ENCODE data around the gene CLASP1. TPM values are rescaled to one million over a fixed set of nuclear protein-coding genes. Genes with fewer than 3 reads are reported as not detected.
"Not testable (repeated sequence)": the region's sequence is repeated elsewhere in the genome, so short reads cannot be mapped to it uniquely, and the experiment has no call there.

CLASP1 gene
- total RNA-seq, 1 experiment from 2014 or later = 27.0 TPM

DNA sequence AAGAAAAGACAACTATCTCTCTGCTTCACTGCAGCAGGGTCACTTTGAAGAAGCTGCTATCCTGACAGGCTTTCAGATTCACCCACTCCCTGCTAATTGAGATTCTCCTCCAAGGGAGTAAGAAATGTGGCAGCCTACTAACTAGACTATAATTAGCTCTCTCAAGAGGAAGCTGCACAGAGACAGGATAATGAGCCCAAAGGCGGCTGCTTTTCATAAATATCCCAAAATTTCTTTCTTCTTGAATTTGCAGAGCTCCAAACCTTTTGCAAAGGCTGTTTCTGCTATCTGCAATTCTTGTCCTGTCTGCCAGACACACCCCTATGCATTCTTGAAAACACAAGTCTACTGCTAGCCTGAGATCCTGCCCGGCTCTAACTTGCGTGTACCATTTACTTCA is 172.6 kb downstream of the CLASP1 start:
- DNase-seq (ENCODE audit: low read depth, low spot score) = no peak
- in situ Hi-C loops (cut with HindIII; ENCODE audit: low pct_unique_long_range_greater_than_20kb, low sequenced_read_pairs) = no loop called here

DNA sequence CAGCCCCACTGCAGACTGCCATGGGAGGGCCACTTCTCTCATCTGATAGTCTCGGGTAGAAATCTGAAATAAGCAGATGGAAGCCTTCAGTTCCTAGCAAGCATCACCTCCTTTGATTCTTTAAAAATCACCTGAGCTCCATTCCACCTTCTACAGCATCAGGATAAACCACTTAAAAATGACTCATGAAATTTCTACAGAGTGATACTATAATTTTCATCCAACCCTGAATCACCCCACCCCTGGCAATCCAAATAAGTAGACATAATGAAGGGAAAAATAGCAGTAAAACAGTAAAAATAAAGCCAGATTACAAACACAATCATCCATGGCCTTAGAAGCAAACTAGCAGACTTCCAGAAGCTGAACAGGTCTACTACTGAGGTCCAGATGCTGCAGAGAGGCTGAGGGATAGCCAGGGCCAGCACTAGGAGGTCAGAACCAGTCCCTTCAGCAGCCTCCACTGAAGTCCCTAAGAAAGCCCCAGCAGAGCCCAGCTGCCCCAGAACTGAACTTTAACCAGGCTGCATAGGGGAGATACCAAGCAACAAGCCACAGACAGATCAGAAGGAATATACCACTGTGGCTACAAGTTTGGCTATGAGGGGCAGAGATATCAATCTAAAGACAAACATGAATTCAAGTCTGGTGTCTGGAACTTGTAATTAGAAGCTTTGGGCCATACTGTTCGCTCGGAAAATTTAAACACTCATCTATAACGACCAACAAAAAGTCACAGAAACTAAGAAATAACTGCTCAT is 173.3 kb downstream of the CLASP1 start:
- DNase-seq (ENCODE audit: low read depth, low spot score) = no peak
- in situ Hi-C loops (cut with HindIII; ENCODE audit: low pct_unique_long_range_greater_than_20kb, low sequenced_read_pairs) = no loop called here

DNA sequence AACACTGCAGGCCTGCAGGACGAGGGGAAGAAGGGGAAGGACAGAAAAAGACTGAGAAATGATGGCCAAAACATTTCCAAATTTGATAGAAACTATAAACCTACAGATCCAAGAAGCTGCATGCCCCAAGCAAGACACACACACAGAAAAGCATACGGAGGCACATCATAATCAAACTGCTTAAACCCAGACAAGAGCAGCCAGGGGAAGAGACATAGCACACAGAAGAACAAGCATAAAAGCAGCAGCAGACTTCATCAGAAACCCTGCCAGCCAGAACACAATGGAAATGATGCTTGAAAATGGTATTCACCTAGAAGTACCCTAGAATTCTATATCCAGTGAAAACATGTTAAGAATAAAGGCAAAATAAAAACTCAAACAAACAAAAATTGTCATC is 175.8 kb downstream of the CLASP1 start:
- in situ Hi-C loops (cut with HindIII; ENCODE audit: low pct_unique_long_range_greater_than_20kb, low sequenced_read_pairs) = no loop called here

DNA sequence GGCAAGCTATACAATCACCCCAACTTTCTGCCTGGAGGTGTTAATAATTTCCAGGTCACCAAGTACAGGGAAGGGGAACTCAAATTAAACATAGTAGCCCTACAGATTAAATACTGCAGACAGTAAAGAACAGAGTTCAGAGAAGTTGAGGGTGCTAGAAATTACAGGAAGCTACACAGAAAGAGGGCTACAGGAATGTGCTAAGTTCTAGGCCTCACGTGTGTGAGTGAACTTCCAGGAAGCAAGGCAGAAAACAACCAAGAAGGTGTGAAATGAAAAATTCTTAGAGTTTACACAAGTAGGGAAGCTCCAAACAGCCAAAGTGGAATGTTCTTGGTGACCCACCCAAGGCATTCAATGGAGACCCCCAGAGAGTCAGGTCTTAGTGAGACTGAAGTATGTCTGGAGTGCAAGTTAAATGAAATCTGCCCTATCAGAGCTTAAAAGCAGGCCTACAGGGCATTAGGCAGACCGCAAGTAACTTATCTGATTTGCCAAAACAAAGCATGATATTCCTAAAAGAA is 176.7 kb downstream of the CLASP1 start:
- no peak for DNase-seq (ENCODE audit: low read depth, low spot score)
- in situ Hi-C loops (cut with HindIII; ENCODE audit: low pct_unique_long_range_greater_than_20kb, low sequenced_read_pairs) = no loop called here

More for the DNA sequence above, 175.8 kb downstream of the CLASP1 start:
- DNase-seq (ENCODE audit: low read depth, low spot score) = no peak

DNA sequence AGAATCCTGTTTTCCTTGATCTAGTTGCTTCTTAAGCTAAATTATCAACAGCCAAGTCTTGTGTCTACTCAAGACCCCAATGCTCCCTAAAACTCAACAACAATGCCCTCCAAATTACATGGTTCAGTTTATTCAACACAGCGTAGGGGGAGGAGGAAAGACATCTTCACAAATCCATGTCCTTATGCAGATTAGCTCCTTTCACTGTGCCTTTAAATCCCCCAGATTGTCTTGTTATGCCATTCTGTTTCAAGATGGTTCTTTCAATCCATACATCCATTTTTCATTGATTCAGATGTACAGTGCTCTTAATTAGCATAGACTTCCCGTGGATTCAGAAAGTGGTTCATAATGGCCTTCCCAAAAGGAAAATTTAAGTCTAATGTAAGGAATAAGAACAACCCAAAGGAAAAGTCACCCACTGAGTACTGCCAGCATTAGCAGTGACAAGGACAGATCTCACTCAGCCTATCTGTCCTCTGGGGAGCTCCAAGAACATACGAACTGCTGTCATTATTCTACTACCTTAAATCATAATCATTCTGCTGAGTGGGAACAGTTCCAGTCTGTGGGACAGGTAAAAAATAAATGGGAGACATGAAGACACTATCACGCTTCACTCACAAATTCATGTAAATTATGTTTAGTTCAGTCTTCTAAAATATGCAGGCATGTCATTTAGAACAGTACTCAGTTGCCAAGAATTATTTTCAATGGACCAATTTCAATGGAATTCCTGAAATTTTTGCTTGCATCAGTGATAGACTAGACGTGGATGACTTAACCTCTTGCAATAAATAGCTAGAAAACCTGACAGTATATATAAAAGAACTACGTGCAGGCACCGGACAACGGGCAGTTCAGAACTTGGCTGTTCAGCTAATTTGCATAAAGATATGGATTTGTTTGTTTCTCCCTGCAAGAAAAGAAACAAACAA is 177.5 kb downstream of the CLASP1 start:
- no peak for DNase-seq (ENCODE audit: low read depth, low spot score)
- in situ Hi-C loops (cut with HindIII; ENCODE audit: low pct_unique_long_range_greater_than_20kb, low sequenced_read_pairs) = no loop called here

DNA sequence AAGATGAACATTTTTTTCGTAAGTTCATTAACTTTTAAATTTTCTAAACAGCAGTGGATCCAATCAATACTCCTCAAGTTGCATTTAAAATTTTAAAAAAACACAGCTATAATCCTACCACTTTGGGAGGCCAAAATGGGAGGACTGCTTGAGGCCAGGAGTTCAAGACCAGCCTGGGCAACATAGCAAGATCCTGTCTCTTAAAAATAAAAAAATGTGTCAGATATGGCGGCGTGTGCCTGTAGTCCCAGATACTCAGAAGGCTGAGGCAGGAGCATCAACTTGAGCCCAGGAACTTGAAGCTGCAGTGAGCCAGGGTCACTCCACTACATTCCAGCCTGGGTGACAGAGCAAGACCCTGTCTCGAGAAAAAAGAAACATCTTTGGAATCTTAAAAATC is 178.3 kb downstream of the CLASP1 start:
- in situ Hi-C loops (cut with HindIII; ENCODE audit: low pct_unique_long_range_greater_than_20kb, low sequenced_read_pairs) = no loop called here
- DNase-seq (ENCODE audit: low read depth, low spot score) = no peak

DNA sequence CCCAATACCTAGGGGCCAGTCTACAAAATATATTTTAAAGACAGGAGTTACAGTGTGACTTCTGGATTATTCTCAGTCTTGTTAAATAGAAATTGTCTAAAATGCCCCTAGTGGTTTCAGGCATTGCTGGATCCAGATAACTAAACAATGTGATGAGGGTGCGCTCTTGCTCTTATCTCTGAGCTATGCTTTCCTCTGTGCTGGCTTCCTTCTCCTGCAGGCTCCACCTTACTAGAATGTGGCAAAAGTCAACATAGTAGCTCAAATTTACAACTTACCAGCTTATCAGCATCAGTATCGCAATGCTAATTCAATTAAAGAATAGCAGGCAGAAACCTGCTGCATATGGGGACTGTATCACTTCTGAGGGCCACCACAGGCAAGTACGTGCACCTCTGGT is 179.9 kb downstream of the CLASP1 start:
- in situ Hi-C loops (cut with HindIII; ENCODE audit: low pct_unique_long_range_greater_than_20kb, low sequenced_read_pairs) = no loop called here
- DNase-seq (ENCODE audit: low read depth, low spot score) = no peak

DNA sequence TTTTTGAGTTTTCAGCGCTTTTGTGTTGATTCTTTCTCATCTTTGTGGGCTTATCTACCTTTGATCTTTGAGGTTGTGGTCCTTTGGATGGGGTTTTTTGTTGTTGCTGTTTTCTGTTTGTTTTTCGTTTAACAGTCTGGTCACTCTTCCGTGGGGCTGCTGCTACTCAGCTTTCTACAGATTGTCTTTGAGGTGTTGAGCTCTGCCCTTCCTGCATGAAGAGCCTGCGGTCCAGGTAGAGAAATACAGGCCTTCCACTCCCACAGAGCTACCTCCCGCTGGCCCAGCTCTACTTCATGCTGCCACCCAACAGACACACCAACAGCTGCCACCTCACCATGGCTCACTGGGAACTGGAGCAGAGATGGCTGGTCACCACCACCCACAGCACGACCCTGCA is 180.3 kb downstream of the CLASP1 start:
- DNase-seq (ENCODE audit: low read depth, low spot score) = no peak
- in situ Hi-C loops (cut with HindIII; ENCODE audit: low pct_unique_long_range_greater_than_20kb, low sequenced_read_pairs) = no loop called here

DNA sequence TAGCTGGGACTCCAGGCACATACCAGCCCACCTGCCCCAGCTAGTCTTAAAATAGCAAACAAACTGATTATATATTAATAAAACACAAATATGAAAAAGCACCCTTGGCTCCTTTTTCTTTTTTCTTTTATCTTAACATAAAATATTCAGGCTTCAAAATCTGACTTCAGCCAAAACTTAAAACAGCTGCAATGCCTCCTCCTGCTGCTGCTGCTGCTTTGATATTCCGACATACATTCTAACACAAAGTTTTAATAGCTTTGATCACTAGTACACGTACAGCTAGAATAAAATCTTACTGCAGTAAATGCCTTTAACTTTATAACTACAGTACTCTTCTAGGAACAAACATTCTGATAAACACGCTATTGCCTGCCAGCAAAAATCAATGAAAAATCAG is 190.0 kb downstream of the CLASP1 start:
- in situ Hi-C loops (cut with HindIII; ENCODE audit: low pct_unique_long_range_greater_than_20kb, low sequenced_read_pairs) = no loop called here
- DNase-seq (ENCODE audit: low read depth, low spot score) = no peak

DNA sequence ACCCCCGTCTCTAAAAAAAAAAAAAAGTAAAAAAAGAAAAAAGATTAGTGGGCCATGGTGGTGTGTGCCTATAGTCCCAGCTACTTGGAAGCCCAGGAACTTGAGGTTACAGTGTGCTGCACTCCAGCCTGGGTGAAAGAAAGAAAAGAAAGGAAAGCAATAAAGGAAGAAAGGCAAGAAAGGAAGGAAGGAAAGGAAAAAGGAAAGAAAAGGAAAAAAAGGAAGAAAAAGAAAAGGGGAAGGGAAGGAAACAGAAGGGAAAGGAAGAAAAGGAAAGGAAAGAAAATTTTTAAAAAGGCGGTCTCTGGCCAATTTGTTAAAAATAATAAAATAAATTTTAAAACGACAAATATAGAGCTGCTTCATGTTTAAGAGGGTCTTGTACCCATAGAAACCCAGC is 192.9 kb downstream of the CLASP1 start:
- no peak for DNase-seq (ENCODE audit: low read depth, low spot score)
- in situ Hi-C loops (cut with HindIII; ENCODE audit: low pct_unique_long_range_greater_than_20kb, low sequenced_read_pairs) = no loop called here

DNA sequence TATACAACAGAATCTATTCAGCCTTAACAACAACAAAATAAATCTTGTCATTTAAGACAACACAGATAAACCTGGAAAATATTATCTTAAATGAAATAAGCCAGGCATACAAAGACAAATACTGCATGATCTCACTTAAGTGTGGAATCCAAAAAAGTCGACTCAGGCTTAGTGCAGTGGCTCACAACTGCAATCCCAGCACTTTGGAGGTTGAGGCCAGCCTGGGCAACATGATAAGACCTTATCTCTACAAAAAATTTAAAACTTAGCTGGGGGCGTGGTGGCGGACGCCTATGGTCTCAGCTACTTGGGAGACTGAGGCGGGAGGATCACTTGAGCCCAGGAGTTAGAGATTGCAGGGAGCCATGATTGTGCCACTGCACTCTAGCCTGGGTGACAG is 193.8 kb downstream of the CLASP1 start:
- in situ Hi-C loops (cut with HindIII; ENCODE audit: low pct_unique_long_range_greater_than_20kb, low sequenced_read_pairs) = no loop called here
- no peak for DNase-seq (ENCODE audit: low read depth, low spot score)

DNA sequence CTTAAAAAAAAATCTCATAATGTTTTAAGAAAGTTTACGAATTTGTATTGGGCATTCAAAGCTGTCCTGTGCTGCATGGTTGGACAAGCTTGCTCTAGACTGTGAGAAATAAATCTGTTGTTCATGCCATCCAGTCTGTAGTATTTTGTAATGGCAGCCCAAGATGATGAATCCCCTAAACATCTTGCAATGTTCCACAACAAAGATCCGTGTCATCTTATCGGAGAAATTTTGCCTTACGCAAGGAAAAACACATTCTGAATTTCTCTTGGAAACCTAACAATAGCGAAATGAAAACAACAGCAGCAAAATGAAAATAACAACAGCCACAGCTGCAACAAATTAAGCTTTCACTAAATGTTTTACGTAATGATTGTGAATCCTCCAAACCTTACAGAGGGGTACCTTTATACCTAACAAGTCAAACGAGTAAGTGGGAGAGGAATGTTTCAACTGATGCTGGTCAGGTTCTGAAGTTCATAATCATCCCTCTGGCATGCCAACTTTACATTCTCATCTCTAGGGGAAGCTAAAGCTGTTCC is 194.6 kb downstream of the CLASP1 start:
- no peak for DNase-seq (ENCODE audit: low read depth, low spot score)
- in situ Hi-C loops (cut with HindIII; ENCODE audit: low pct_unique_long_range_greater_than_20kb, low sequenced_read_pairs) = no loop called here

DNA sequence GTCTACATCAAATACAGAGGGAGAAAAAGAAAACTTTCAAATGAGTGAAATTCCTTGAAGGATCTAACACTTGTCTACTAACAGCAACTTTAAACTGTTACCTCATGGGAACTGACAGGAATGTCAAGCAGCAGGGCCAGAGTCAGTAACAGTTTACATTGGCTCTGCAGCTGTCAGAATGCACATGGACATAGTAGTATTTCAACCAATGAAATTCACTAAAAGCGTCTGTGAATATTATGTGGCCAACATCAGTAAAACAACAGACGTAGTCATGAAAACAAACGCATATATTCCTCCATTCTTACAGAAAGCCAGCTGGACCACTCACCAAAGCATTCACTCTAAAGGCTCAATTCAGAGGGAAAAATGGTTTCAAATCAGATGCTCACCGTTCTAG is 197.9 kb downstream of the CLASP1 start:
- no peak for DNase-seq (ENCODE audit: low read depth, low spot score)
- in situ Hi-C loops (cut with HindIII; ENCODE audit: low pct_unique_long_range_greater_than_20kb, low sequenced_read_pairs) = no loop called here

DNA sequence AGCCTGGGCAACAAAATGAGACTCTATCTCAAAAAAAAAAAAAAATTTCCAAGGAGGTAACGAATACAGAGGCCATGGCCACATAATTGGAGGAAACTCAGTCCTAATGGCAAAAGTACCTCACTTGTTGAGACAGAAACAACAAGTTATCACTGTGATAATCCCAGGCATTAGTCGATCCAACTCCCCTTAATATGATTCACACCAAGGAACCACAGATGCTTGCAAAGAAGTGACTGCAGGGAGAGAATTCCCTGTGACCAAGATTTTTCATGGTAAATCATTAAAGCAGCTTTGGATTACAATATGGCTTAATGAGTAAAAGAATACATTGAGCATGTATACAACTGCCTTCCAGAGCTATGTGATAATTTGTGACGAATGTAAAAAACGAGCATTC is 199.0 kb downstream of the CLASP1 start:
- in situ Hi-C loops (cut with HindIII; ENCODE audit: low pct_unique_long_range_greater_than_20kb, low sequenced_read_pairs) = no loop called here

DNA sequence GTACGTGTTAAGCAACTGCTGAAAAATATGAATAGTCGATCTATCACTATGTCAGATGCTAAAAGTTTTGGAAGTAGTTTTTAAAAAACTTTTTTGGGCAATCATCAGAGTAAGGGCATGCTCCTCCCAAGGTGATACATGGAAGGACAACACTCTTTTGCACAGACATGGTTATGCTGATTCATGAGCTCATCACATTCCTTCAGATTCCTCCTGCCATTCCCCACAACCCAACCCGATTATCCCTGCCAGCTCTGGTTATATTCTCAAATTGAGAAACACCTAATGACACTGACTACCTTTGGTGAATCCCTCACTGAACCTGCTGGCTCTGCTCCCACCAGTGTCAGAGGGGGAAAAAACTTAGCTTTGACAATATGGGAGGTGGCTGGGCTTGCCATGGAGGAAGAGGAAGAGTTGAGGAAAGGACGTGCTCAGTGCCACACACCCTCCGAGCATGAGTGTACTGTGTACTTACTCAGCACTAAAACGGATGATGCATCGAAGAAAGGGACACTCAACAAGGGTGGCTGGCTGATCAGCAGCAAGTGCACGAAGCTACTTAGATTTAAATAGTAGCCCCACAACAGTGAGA is 202.5 kb downstream of the CLASP1 start:
- in situ Hi-C loops (cut with HindIII; ENCODE audit: low pct_unique_long_range_greater_than_20kb, low sequenced_read_pairs) = no loop called here
- no peak for DNase-seq (ENCODE audit: low read depth, low spot score)

More for the DNA sequence above, 199.0 kb downstream of the CLASP1 start:
- DNase-seq (ENCODE audit: low read depth, low spot score) = no peak

DNA sequence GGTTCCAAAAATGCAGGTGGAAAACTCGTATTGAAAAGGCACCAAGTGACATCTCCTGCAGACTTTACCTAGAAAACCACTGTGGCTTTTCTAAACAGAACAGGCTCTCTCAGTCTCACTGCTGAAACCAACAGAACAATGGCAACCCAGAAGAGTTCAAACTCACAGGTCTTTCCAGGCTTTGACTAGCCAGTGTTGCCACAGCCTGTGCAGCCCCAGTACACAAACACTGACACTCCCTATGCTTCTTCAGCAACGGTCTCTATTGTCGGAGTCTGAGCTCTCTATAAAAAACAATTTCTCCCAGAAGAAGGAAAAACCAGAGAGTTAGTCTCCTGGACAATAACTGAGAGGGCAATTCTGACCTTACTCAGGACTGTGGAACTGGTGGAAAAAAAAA is 206.4 kb downstream of the CLASP1 start:
- in situ Hi-C loops (cut with HindIII; ENCODE audit: low pct_unique_long_range_greater_than_20kb, low sequenced_read_pairs) = no loop called here
- DNase-seq (ENCODE audit: low read depth, low spot score) = no peak

DNA sequence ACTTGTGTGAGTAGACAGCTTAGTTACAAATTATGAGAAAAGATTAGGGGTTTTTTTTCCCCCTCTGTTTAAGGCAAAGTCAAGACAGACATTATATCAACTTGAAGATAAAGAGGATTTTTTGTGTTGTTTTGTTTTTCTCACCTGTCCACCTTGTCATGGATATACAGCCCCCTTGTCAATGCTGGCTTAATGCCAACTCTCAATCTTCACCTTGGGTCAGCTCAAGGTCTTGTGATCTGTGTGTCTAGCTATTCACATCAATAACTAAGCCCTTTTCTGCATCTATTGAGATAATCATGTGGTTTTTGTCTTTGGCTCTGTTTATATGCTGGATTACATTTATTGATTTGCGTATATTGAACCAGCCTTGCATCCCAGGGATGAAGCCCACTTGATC is 211.0 kb downstream of the CLASP1 start:
- DNase-seq (ENCODE audit: low read depth, low spot score); in situ Hi-C loops (cut with HindIII; ENCODE audit: low pct_unique_long_range_greater_than_20kb, low sequenced_read_pairs): not testable (repeated sequence)

DNA sequence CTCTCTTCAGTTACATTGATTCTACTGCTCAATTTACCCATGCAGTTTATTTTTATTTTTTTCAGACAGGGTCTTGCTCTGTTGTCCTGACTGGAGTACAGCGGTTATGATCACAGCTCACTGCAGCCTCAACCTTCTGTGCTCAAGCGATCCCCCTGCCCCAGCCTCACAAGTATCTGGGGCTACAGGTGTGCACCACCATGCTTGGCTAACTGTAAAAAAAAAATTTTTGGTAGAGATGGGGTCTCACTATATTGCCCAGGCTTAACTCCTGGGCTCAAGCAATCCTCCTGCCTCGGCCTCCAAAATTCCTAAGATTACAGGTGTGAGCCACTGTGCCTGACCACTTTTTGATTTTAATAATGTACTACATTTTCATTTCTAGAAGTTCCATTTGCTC is 212.3 kb downstream of the CLASP1 start:
- no peak for DNase-seq (ENCODE audit: low read depth, low spot score)
- in situ Hi-C loops (cut with HindIII; ENCODE audit: low pct_unique_long_range_greater_than_20kb, low sequenced_read_pairs) = no loop called here

Measured in SK-MEL-5 (cell line).